Calu3 (cell line): ENCODE data around the gene PAQR4. TPM values are rescaled to one million over a fixed set of nuclear protein-coding genes. Genes with fewer than 3 reads are reported as not detected.

Source experiments
- BruUV-seq: library from RNA; stranded (reverse); fragments of 400-500 nt; replicated peaks from 2 replicates; lab custom pipeline; 2021; lab: Mats Ljungman, UMichigan
- CTCF ChIA-PET: fragments of 300-600 bp; sonication (Branson Sonifier 250); formaldehyde crosslinking; loops from one replicate; lab custom pipeline; 2022; ENCODE audit warnings: antibody characterized with exemption; lab: Charles Lee
- DNase-seq: peaks from one replicate; pipeline ENCODE4 v3.0.0; 2022
- H3K27ac Mint-ChIP-seq: one replicate; pipeline ENCODE4 v1.8.0; 2022; ENCODE audit warnings: mixed read lengths; ENCODE audit not compliant: unreplicated experiment
- H3K27me3 Mint-ChIP-seq: one replicate; pipeline ENCODE4 v1.8.0; 2022; ENCODE audit warnings: mixed read lengths; ENCODE audit not compliant: unreplicated experiment
- H3K36me3 Mint-ChIP-seq: one replicate; pipeline ENCODE4 v1.8.0; 2022; ENCODE audit warnings: mild to moderate bottlenecking, moderate library complexity, mixed read lengths; ENCODE audit not compliant: insufficient read depth, unreplicated experiment
- H3K4me1 Mint-ChIP-seq: one replicate; pipeline ENCODE4 v1.8.0; 2022; ENCODE audit warnings: mild to moderate bottlenecking, low read depth, mixed read lengths; ENCODE audit not compliant: unreplicated experiment
- H3K4me3 Mint-ChIP-seq: one replicate; pipeline ENCODE4 v1.8.0; 2022; ENCODE audit warnings: mild to moderate bottlenecking, low read depth, moderate library complexity, mixed read lengths; ENCODE audit not compliant: unreplicated experiment
- H3K9me3 Mint-ChIP-seq: one replicate; pipeline ENCODE4 v1.8.0; 2022; ENCODE audit warnings: low read depth, mixed read lengths; ENCODE audit not compliant: unreplicated experiment
- CTCF ChIP-seq: fragments of 200-600 bp; IDR thresholded peaks from one replicate; pipeline ENCODE4 v1.8.0; 2022; ENCODE audit warnings: antibody characterized with exemption; ENCODE audit not compliant: unreplicated experiment
- intact Hi-C: fragments of 100-400 bp; cut with micrococcal nuclease; formaldehyde crosslinking; loops from one replicate; pipeline ENCODE4 v1.10.0; 2022; ENCODE audit not compliant: unreplicated experiment
- total RNA-seq: library from RNA; stranded (reverse); gene quantifications from 2 replicates; pipeline ENCODE4 v1.2.3, GENCODE V29; 2022

Gene PAQR4
- total RNA-seq, 1 experiment from 2014 or later = 56.0 TPM

- CTCF ChIA-PET = interaction anchor here (2.1 kb wide), 1 partner anchor 12 kb away, joined by 10 read pairs; no protein-coding TSS in a partner anchor
- Mint-ChIP-seq H3K9me3 (no peaks in the 10 kb centered on the region), H3K36me3 (peaks cover 37% of the 10 kb centered on the region), H3K27ac (peak overlapping the region; percentile 61), H3K4me1 (peaks cover 40% of the 10 kb centered on the region), H3K27me3 (no peaks in the 10 kb centered on the region), H3K4me3 (peak overlapping the region; percentile 88)
- no TSS peak for BruUV-seq
- intact Hi-C loops = no loop called here
- no peak for DNase-seq
- no peak for TF ChIP-seq CTCF
These were observed 12.7 kb downstream of the PAQR4 start for GRCh38 chr16:2981899-2982250.

GRCh38 chr16:2982402-2982801 is 13.3 kb downstream of the PAQR4 start:
- Mint-ChIP-seq H3K27ac (no peak overlapping the region), H3K36me3 (peaks cover 37% of the 10 kb centered on the region), H3K27me3 (no peaks in the 10 kb centered on the region), H3K4me3 (no peak overlapping the region), H3K4me1 (peaks cover 34% of the 10 kb centered on the region), H3K9me3 (no peaks in the 10 kb centered on the region)
- no TSS peak for BruUV-seq
- intact Hi-C loops = no loop called here
- TF ChIP-seq CTCF = no peak
- DNase-seq = no peak
- CTCF ChIA-PET = interaction anchor here (0.7 to 2.1 kb wide), 2 partner anchors 12 to 149 kb away, joined by 9 to 10 read pairs; no protein-coding TSS in a partner anchor

- peak; percentile 97 for TF ChIP-seq CTCF
- intact Hi-C loops = no loop called here
- CTCF ChIA-PET = interaction anchor here (0.6 to 2.1 kb wide), 2 partner anchors 14 to 409 kb away, joined by 3 to 10 read pairs; no protein-coding TSS in a partner anchor
- H3K9me3 Mint-ChIP-seq = no peaks in the 10 kb centered on the region
- H3K27me3 Mint-ChIP-seq = no peaks in the 10 kb centered on the region
- peak overlapping the region; percentile 61 for H3K27ac Mint-ChIP-seq
- peak; percentile 89 for DNase-seq
- peak overlapping the region; percentile 67 for H3K4me3 Mint-ChIP-seq
- H3K36me3 Mint-ChIP-seq = peaks cover 37% of the 10 kb centered on the region
- peaks cover 26% of the 10 kb centered on the region for H3K4me1 Mint-ChIP-seq
- BruUV-seq = no TSS peak
These were observed 14.6 kb downstream of the PAQR4 start for GRCh38 chr16:2983706-2984136.

GRCh38 chr16:2985462-2985861 is 16.3 kb downstream of the PAQR4 start:
- peaks cover 26% of the 10 kb centered on the region for H3K4me1 Mint-ChIP-seq
- no peak overlapping the region for H3K27ac Mint-ChIP-seq
- CTCF ChIA-PET = no interaction called here
- no TSS peak for BruUV-seq
- no peak for TF ChIP-seq CTCF
- H3K9me3 Mint-ChIP-seq = no peaks in the 10 kb centered on the region
- no peak for DNase-seq
- no peak overlapping the region for H3K4me3 Mint-ChIP-seq
- no peaks in the 10 kb centered on the region for H3K27me3 Mint-ChIP-seq
- H3K36me3 Mint-ChIP-seq = peaks cover 30% of the 10 kb centered on the region
- intact Hi-C loops = no loop called here
